ENCODE data around the gene DLK1. TPM values are rescaled to one million over a fixed set of nuclear protein-coding genes. Genes with fewer than 3 reads are reported as not detected.

Gene DLK1
- total RNA-seq, 2 experiments from 2014 or later = not detected

- Mint-ChIP-seq H3K36me3 (no peaks in the 10 kb centered on the region), H3K27me3 (peaks cover 33% of the 10 kb centered on the region), H3K27ac (no peak overlapping the region), H3K4me3 (no peak overlapping the region), H3K4me1 (no peaks in the 10 kb centered on the region), H3K9me3 (ENCODE audit: low read depth) (no peaks in the 10 kb centered on the region)
- CTCF ChIA-PET = interaction anchor here (2.0 kb wide), 1 partner anchor 10 kb away, joined by 5 read pairs; no protein-coding TSS in a partner anchor
- DNase-seq (no peak), ATAC-seq (no peak)
These were observed 27.3 kb downstream of the DLK1 start for GRCh38 chr14:100754020-100754419.

GRCh38 chr14:100755649-100756048 lies 29.0 kb downstream of the DLK1 start:
- Mint-ChIP-seq H3K9me3 (ENCODE audit: low read depth) (no peaks in the 10 kb centered on the region), H3K27ac (no peak overlapping the region), H3K4me1 (no peaks in the 10 kb centered on the region), H3K4me3 (no peak overlapping the region), H3K27me3 (peaks cover 37% of the 10 kb centered on the region), H3K36me3 (no peaks in the 10 kb centered on the region)
- CTCF ChIA-PET = no interaction called here
- ATAC-seq (no peak), DNase-seq (no peak)

- Mint-ChIP-seq H3K27ac (no peak overlapping the region), H3K4me3 (no peak overlapping the region), H3K4me1 (no peaks in the 10 kb centered on the region), H3K9me3 (ENCODE audit: low read depth) (no peaks in the 10 kb centered on the region), H3K36me3 (no peaks in the 10 kb centered on the region), H3K27me3 (peaks cover 21% of the 10 kb centered on the region)
- CTCF ChIA-PET = no interaction called here
- no peak for DNase-seq
- ATAC-seq = no peak
These were observed 34.8 kb downstream of the DLK1 start for GRCh38 chr14:100761481-100761880.

GRCh38 chr14:100762089-100762515 lies 35.4 kb downstream of the DLK1 start:
- H3K27ac Mint-ChIP-seq = no peak overlapping the region
- H3K4me3 Mint-ChIP-seq = no peak overlapping the region
- no peaks in the 10 kb centered on the region for H3K9me3 Mint-ChIP-seq (ENCODE audit: low read depth)
- no peaks in the 10 kb centered on the region for H3K36me3 Mint-ChIP-seq
- H3K4me1 Mint-ChIP-seq = no peaks in the 10 kb centered on the region
- CTCF ChIA-PET = no interaction called here
- no peak for ATAC-seq
- DNase-seq = no peak
- H3K27me3 Mint-ChIP-seq = peaks cover 21% of the 10 kb centered on the region

- H3K36me3 Mint-ChIP-seq = no peaks in the 10 kb centered on the region
- CTCF ChIA-PET = no interaction called here
- H3K9me3 Mint-ChIP-seq (ENCODE audit: low read depth) = no peaks in the 10 kb centered on the region
- no peaks in the 10 kb centered on the region for H3K4me1 Mint-ChIP-seq
- ATAC-seq = no peak
- no peak overlapping the region for H3K4me3 Mint-ChIP-seq
- no peak overlapping the region for H3K27ac Mint-ChIP-seq
- no peak for DNase-seq
- peaks cover 19% of the 10 kb centered on the region for H3K27me3 Mint-ChIP-seq
These were observed 36.2 kb downstream of the DLK1 start for GRCh38 chr14:100762901-100763300.

- H3K36me3 Mint-ChIP-seq = no peaks in the 10 kb centered on the region
- CTCF ChIA-PET = no interaction called here
- no peaks in the 10 kb centered on the region for H3K9me3 Mint-ChIP-seq (ENCODE audit: low read depth)
- H3K27ac Mint-ChIP-seq = no peak overlapping the region
- peaks cover 7% of the 10 kb centered on the region for H3K27me3 Mint-ChIP-seq
- H3K4me3 Mint-ChIP-seq = no peak overlapping the region
- no peak for ATAC-seq
- DNase-seq = no peak
- H3K4me1 Mint-ChIP-seq = no peaks in the 10 kb centered on the region
These were observed 37.9 kb downstream of the DLK1 start for GRCh38 chr14:100764471-100765115.

- Mint-ChIP-seq H3K4me3 (no peak overlapping the region), H3K27me3 (peaks cover 7% of the 10 kb centered on the region), H3K4me1 (no peaks in the 10 kb centered on the region), H3K9me3 (ENCODE audit: low read depth) (no peaks in the 10 kb centered on the region), H3K36me3 (no peaks in the 10 kb centered on the region), H3K27ac (no peak overlapping the region)
- CTCF ChIA-PET = no interaction called here
- DNase-seq (no peak), ATAC-seq (no peak)
These were observed 38.6 kb downstream of the DLK1 start for GRCh38 chr14:100765296-100765695.

- H3K36me3 Mint-ChIP-seq = no peaks in the 10 kb centered on the region
- no peaks in the 10 kb centered on the region for H3K9me3 Mint-ChIP-seq (ENCODE audit: low read depth)
- DNase-seq (no peak), ATAC-seq (no peak)
- H3K4me3 Mint-ChIP-seq = no peak overlapping the region
- H3K27me3 Mint-ChIP-seq = peaks cover 7% of the 10 kb centered on the region
- no peak overlapping the region for H3K27ac Mint-ChIP-seq
- CTCF ChIA-PET = no interaction called here
- no peaks in the 10 kb centered on the region for H3K4me1 Mint-ChIP-seq
These were observed 39.3 kb downstream of the DLK1 start for GRCh38 chr14:100765991-100766390.

GRCh38 chr14:100767003-100767787 lies 40.5 kb downstream of the DLK1 start:
- CTCF ChIA-PET = no interaction called here
- DNase-seq (no peak), ATAC-seq (no peak)
- Mint-ChIP-seq H3K27me3 (peaks cover 1% of the 10 kb centered on the region), H3K36me3 (no peaks in the 10 kb centered on the region), H3K4me3 (no peak overlapping the region), H3K4me1 (no peaks in the 10 kb centered on the region), H3K27ac (no peak overlapping the region), H3K9me3 (ENCODE audit: low read depth) (no peaks in the 10 kb centered on the region)

- CTCF ChIA-PET = interaction anchor here (0.5 kb wide), 1 partner anchor 82 kb away, joined by 3 read pairs; no protein-coding TSS in a partner anchor
- no peaks in the 10 kb centered on the region for H3K4me1 Mint-ChIP-seq
- ATAC-seq (no peak), DNase-seq (no peak)
- H3K4me3 Mint-ChIP-seq = no peak overlapping the region
- H3K27ac Mint-ChIP-seq = no peak overlapping the region
- H3K36me3 Mint-ChIP-seq = no peaks in the 10 kb centered on the region
- no peaks in the 10 kb centered on the region for H3K27me3 Mint-ChIP-seq
- H3K9me3 Mint-ChIP-seq (ENCODE audit: low read depth) = no peaks in the 10 kb centered on the region
These were observed 41.3 kb downstream of the DLK1 start for GRCh38 chr14:100767788-100768536.

- no peak for ATAC-seq
- no peak overlapping the region for H3K4me3 Mint-ChIP-seq
- CTCF ChIA-PET = no interaction called here
- no peaks in the 10 kb centered on the region for H3K36me3 Mint-ChIP-seq
- DNase-seq = no peak
- H3K27ac Mint-ChIP-seq = no peak overlapping the region
- H3K27me3 Mint-ChIP-seq = no peaks in the 10 kb centered on the region
- H3K4me1 Mint-ChIP-seq = no peaks in the 10 kb centered on the region
- H3K9me3 Mint-ChIP-seq (ENCODE audit: low read depth) = no peaks in the 10 kb centered on the region
These were observed 42.6 kb downstream of the DLK1 start for GRCh38 chr14:100769035-100769939.

- H3K9me3 Mint-ChIP-seq (ENCODE audit: low read depth) = no peaks in the 10 kb centered on the region
These were observed 43.4 kb downstream of the DLK1 start for GRCh38 chr14:100770046-100770445.

GRCh38 chr14:100770605-100771120 lies 44.0 kb downstream of the DLK1 start:
- DNase-seq (no peak), ATAC-seq (no peak)
- H3K36me3 Mint-ChIP-seq = no peaks in the 10 kb centered on the region
- H3K27ac Mint-ChIP-seq = no peak overlapping the region
- H3K27me3 Mint-ChIP-seq = no peaks in the 10 kb centered on the region
- no peak overlapping the region for H3K4me3 Mint-ChIP-seq
- no peaks in the 10 kb centered on the region for H3K4me1 Mint-ChIP-seq
- CTCF ChIA-PET = no interaction called here
- H3K9me3 Mint-ChIP-seq (ENCODE audit: low read depth) = no peaks in the 10 kb centered on the region

More at GRCh38 chr14:100770046-100770445, 43.4 kb downstream of the DLK1 start:
- ATAC-seq = no peak
- no peaks in the 10 kb centered on the region for H3K27me3 Mint-ChIP-seq
- CTCF ChIA-PET = no interaction called here
- H3K4me1 Mint-ChIP-seq = no peaks in the 10 kb centered on the region
- no peak for DNase-seq
- H3K36me3 Mint-ChIP-seq = no peaks in the 10 kb centered on the region
- no peak overlapping the region for H3K27ac Mint-ChIP-seq
- H3K4me3 Mint-ChIP-seq = no peak overlapping the region

Measured in activated CD8-positive, alpha-beta memory T cell treated with anti-CD3 and anti-CD28 coated beads, Interleukin-2, amount 10 ng/mL, durations not matched to agents 7 days and 5 days (primary cell).